ENCODE measurements around the gene ADAM12. TPM values are rescaled to one million over a fixed set of nuclear protein-coding genes. Genes with fewer than 3 reads are reported as not detected.

ADAM12 gene
- total and polyA plus RNA-seq, 8 donors: 0.03 to 3.7 (median 0.15) TPM

DNA sequence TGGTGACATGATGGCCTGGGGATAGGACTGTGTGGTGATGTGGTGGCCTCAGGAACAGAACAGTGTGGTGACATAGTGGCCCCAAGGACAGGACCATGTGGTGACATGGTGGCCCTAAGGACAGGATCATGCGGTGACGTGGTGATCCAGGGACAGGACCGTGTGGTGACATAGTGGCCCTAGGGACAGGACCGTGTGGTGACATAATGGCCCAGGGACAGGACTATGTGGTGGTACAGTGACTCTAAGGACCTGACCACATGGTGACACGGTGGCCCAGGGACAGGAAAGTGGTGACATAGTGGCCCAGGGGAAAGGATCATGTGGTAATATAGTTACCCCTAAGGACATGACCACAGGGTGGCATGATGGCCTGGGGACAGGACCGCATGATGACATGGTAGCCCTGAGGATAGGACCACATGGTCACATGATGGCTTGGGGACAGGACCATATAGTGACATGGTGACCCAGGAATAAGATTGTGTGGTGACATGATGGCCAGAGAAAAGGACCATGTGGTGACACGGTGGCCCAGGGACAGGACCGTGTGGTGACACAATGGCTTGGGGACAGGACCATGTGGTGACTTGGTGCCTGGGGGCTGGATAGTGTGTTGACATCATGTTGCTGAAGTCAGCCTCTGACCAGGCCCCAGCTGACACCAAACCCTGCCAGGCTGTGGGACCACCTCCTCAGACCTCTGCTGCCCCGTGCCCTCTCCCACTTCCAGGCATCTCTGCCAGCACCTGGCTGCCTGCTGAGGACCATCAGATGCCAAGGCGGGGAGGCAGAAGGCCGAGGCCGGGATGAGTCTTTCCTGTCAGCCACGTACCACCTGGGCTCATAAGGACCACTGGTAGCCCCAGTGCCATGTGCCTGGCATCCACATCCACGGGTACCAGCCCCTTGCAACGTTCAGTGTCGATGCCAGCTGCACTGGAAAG lies 99.5 kb downstream of the ADAM12 start:
- Histone ChIP-seq H3K9me3 (no peaks in the 10 kb centered on the region), H3K4me3 (no peak overlapping the region), H3K36me3 (no peaks in the 10 kb centered on the region), H3K27me3 (no peaks in the 10 kb centered on the region), H3K4me1 (no peaks in the 10 kb centered on the region), H3K27ac (no peak overlapping the region)
- intact Hi-C loops (cut with DNase I): no loop called here
- TF ChIP-seq, protein P1, sequence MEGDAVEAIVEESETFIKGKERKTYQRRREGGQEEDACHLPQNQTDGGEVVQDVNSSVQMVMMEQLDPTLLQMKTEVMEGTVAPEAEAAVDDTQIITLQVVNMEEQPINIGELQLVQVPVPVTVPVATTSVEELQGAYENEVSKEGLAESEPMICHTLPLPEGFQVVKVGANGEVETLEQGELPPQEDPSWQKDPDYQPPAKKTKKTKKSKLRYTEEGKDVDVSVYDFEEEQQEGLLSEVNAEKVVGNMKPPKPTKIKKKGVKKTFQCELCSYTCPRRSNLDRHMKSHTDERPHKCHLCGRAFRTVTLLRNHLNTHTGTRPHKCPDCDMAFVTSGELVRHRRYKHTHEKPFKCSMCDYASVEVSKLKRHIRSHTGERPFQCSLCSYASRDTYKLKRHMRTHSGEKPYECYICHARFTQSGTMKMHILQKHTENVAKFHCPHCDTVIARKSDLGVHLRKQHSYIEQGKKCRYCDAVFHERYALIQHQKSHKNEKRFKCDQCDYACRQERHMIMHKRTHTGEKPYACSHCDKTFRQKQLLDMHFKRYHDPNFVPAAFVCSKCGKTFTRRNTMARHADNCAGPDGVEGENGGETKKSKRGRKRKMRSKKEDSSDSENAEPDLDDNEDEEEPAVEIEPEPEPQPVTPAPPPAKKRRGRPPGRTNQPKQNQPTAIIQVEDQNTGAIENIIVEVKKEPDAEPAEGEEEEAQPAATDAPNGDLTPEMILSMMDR (IDR thresholded peaks at IDR 0.05): no peak
- DNase-seq (peak in 1 of 6 donors; percentile 46), ATAC-seq (no peak), FAIRE-seq (no peak)
- 78 to 90% methylated on average over 16 of the region's 16 CpGs for WGBS, 2 donors

- DNase-seq: no peak
- no peak for ATAC-seq
- no peak for FAIRE-seq
- Histone ChIP-seq H3K4me3 (no peak overlapping the region), H3K9me3 (no peaks in the 10 kb centered on the region), H3K27ac (no peak overlapping the region), H3K36me3 (no peaks in the 10 kb centered on the region), H3K4me1 (no peaks in the 10 kb centered on the region), H3K27me3 (no peaks in the 10 kb centered on the region)
- intact Hi-C loops (cut with DNase I): no loop called here
- 73 to 84% methylated on average over 6 of the region's 6 CpGs for WGBS, 2 donors
- TF ChIP-seq, protein P1 (IDR thresholded peaks at IDR 0.05): no peak
Observed at GRCh38 chr10:126286256-126286780, 102.0 kb downstream of the ADAM12 start.

DNA sequence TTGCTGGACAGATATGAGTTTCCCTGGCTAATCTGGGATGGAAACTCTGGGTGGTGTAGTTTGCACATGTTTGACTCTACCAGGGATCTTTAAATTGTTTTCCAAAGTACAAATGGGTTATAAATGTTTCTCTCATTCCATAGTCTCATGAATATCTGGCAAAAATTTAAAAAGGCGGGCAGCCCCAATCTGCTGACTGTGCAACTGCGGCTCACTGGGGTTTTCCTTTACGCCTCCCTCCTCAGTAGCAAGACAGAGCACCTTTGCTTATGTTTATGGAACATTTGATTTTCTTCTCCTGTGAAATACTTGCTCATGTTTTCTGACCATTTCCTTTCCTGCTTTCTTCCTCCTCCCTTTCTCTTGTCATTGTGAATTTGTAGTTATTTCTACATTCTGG lies 105.0 kb downstream of the ADAM12 start:
- ATAC-seq (no peak), DNase-seq (no peak), FAIRE-seq (no peak)
- TF ChIP-seq, protein P1 (IDR thresholded peaks at IDR 0.05): no peak
- no peak overlapping the region for H3K27ac ChIP-seq
- H3K9me3 ChIP-seq: no peaks in the 10 kb centered on the region
- H3K36me3 ChIP-seq: no peaks in the 10 kb centered on the region
- H3K27me3 ChIP-seq: no peaks in the 10 kb centered on the region
- intact Hi-C loops (cut with DNase I): no loop called here
- H3K4me3 ChIP-seq: no peak overlapping the region
- WGBS, 2 donors: 94 to 95% methylated on average over 3 of the region's 3 CpGs
- no peaks in the 10 kb centered on the region for H3K4me1 ChIP-seq

DNA sequence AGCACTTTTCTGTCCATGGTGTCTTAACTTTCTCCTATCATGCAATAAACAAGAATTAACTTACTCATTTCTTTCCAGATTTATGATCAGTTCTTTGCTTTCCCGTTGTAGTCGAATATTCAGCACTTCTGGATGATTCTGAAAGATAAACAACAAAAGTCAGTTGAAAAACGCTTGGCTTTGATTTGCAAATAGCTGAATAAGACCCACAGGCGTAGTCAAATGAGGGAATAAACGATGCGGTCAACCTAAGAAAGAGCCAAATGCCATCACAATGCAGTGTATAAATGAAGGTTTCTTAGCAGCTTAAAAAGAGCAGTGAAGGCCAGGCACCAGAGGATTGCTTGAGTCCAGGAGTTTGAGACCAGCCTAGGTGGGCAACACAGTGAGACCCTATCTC lies 109.4 kb downstream of the ADAM12 start:
- H3K27me3 ChIP-seq: no peaks in the 10 kb centered on the region
- TF ChIP-seq, protein P1 (IDR thresholded peaks at IDR 0.05): no peak
- H3K36me3 ChIP-seq: no peaks in the 10 kb centered on the region
- no peaks in the 10 kb centered on the region for H3K4me1 ChIP-seq
- intact Hi-C loops (cut with DNase I): no loop called here
- FAIRE-seq (no peak), ATAC-seq (no peak), DNase-seq (no peak)
- no peak overlapping the region for H3K4me3 ChIP-seq
- H3K9me3 ChIP-seq: no peaks in the 10 kb centered on the region
- 50 to 65% methylated on average over 6 of the region's 6 CpGs for WGBS, 2 donors
- H3K27ac ChIP-seq: no peak overlapping the region

DNA sequence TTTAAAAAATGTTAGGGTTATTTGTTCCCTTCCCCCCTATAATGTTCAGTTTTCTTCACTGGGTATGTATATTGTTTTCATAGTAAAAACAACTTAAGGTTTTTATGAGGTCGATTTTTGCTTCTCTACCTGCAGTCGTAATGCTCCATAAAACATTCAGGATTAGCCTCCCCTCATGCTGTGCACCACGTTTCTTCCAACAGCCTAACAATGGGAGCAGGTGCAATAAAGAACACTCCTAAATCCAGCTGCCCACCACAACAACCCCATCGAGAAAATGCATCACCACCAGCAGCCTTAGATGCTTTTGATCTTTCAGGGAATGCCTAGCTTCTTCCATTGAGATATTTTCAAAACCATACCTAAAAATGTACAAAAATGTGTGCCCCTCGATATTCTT lies 111.1 kb downstream of the ADAM12 start:
- no peaks in the 10 kb centered on the region for H3K27me3 ChIP-seq
- intact Hi-C loops (cut with DNase I): no loop called here
- H3K9me3 ChIP-seq: no peaks in the 10 kb centered on the region
- no peak for ATAC-seq
- no peak overlapping the region for H3K4me3 ChIP-seq
- 29 to 40% methylated on average over 5 of the region's 5 CpGs for WGBS, 2 donors
- H3K4me1 ChIP-seq: no peaks in the 10 kb centered on the region
- TF ChIP-seq, protein P1 (IDR thresholded peaks at IDR 0.05): no peak
- no peak for FAIRE-seq
- H3K27ac ChIP-seq: no peak overlapping the region
- no peak for DNase-seq
- no peaks in the 10 kb centered on the region for H3K36me3 ChIP-seq
